Subcutaneous adipose tissue (tissue), 4 donors: ENCODE measurements around the gene DPYD. TPM values are rescaled to one million over a fixed set of nuclear protein-coding genes. Genes with fewer than 3 reads are reported as not detected.

Experiments used
- CTCF ChIP-seq: fragments of 450-650 bp; IDR thresholded peaks from one replicate; pipeline ENCODE4 v1.5.1; 2016; ENCODE audit warnings: low read depth, mild to moderate bottlenecking, control low read depth, antibody characterized with exemption, moderate library complexity
- total RNA-seq, 4 donors: library from RNA; depleted of rRNA; stranded (reverse); fragments of >200 nt; gene quantifications; one replicate each; pipeline ENCODE4 v1.1.0, GENCODE V29; 2016

The DPYD gene
- total RNA-seq, 4 donors from 2014 or later = 47.1 to 100 (median 68.0) TPM

GRCh38 chr1:97101509-97101908, 819.3 kb downstream of the DPYD start:
- no peak for TF ChIP-seq CTCF

DNA sequence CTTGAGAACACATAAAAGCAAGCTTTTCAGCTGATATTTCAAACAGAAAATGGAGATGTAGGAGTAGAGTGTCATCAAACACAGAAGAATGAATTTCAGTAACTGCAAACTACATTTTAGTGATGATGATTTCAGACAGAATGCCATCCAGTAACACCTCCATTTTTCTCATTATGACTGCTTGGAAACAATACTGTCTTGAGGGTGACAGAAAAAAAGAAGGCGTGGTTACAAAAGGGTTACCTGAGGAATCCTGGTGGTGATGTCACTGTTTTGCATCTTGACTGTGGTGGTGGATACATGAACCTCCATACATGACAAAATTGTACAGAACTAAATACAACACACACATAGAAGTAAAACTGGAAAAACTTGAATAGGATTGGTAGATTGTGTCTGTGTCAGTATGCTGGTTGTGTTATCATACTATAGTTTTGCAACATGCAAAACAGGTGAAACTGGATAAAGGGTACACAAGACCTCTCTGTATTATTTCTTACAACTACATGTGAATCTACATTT, 823.4 kb downstream of the DPYD start:
- no peak for TF ChIP-seq CTCF

DNA sequence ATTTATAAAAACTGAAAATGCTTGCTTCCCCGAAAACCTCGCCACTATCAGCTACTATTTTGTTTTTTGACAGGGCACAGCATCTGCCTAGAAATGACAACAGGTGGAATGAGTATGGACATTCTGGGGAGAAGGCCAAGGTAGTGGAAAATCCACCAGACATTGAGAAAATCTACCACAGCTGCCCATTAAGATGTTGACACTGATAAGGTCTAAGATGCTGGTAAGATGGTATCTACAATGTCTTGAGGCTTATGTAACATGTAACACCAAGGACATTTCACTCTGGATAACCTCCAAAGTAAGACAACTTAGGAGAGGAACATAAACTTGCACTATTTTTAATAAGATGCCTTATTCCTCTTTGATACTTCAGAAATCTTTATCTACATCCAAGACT, 825.1 kb downstream of the DPYD start:
- TF ChIP-seq CTCF = no peak

- TF ChIP-seq CTCF = no peak
Measured at GRCh38 chr1:97094247-97094972, 826.4 kb downstream of the DPYD start.

GRCh38 chr1:97093741-97094140, 827.1 kb downstream of the DPYD start:
- TF ChIP-seq CTCF = no peak

DNA sequence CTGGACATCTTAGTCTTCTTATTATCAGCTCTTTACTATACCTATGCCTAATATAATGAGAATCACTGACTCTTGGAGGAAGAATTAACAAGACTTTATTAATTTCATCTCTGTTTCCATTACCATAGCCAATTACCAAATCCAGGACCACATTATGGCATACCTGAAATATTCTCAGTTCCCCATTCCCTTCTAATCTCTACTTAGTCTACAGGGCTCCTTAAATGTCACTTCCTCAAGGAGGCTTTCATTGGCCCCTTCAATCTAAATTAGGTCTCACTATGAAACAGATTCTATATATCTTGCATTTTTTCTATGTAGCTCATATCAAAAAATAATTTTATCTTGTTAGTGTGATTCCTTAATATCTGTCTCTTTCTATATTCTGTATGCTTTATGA, 828.0 kb downstream of the DPYD start:
- TF ChIP-seq CTCF = no peak

GRCh38 chr1:97091679-97092078, 829.2 kb downstream of the DPYD start:
- TF ChIP-seq CTCF = no peak
